ENCODE results near the gene PARP12.

PARP12 gene

DNA sequence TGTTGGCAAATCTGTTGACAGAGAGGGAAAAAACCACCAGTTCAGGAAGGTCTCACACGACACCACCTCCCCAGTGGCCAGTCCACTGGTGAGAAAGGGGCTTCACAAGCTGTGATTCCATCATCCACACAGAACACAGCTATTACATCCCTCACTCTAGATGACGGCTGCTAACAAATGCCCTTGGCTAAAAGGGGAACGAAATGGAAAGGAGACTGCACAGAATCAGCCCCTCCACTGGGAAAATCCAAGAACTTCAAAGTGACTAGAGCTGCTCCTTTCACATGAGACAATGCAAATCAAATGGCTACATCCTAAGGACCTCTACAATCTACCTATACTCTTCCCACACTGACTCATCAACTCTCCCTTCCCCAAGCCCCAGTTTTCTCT is 5.6 kb downstream of the PARP12 start:
- no peaks in the 10 kb centered on the region for H3K36me3 ChIP-seq (ENCODE audit: control insufficient read depth, insufficient read depth, low read length)
- peaks cover 11% of the 10 kb centered on the region for H3K27me3 ChIP-seq (ENCODE audit: control insufficient read depth, insufficient read depth, low read length)
- H3K4me1 ChIP-seq (ENCODE audit: control insufficient read depth, insufficient read depth, low read length), result no peaks in the 10 kb centered on the region
- no peaks in the 10 kb centered on the region for H3K9me3 ChIP-seq (ENCODE audit: control insufficient read depth, insufficient read depth, low read length)
- H3K4me3 ChIP-seq (ENCODE audit: low read depth, low read length), result no peak overlapping the region
- no peak overlapping the region for H3K9ac ChIP-seq (ENCODE audit: low read depth, low read length)

DNA sequence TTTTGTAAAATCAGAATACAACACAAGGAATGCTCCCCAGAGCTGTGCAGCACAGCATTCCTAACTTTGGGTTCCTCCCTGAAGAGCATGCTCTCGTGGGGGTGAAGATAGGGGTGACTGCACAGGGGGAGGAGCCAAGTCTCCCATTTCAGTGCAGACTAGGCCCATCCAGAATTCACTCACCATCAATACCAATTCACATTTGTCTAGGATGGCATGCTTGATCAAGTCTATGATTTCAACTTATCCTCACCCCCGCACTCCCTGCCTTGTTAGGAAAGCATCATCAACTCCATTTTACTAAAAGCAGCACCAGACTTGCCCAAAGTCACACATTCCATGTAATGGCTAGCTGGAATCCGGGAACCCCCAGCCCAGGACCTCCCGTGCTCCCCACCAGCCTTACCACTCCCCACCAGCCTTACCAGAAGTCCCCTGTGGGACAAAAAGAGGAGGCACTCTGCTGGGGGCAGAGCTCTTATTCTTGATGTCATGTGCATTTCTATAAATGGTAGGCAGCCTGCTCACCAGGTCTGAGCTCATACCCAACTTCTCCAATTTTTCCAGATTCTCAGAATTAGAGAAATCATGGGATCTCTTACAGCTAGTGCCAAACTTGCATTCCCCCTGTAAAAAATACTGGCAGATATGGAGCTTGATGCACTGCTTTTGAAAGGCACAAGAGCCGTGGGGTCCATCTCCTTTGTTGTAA is 6.2 kb downstream of the PARP12 start:
- no peaks in the 10 kb centered on the region for H3K36me3 ChIP-seq (ENCODE audit: control insufficient read depth, insufficient read depth, low read length)
- no peaks in the 10 kb centered on the region for H3K4me1 ChIP-seq (ENCODE audit: control insufficient read depth, insufficient read depth, low read length)
- no peak overlapping the region for H3K9ac ChIP-seq (ENCODE audit: low read depth, low read length)
- no peaks in the 10 kb centered on the region for H3K9me3 ChIP-seq (ENCODE audit: control insufficient read depth, insufficient read depth, low read length)
- H3K27me3 ChIP-seq (ENCODE audit: control insufficient read depth, insufficient read depth, low read length), result peaks cover 7% of the 10 kb centered on the region
- H3K4me3 ChIP-seq (ENCODE audit: low read depth, low read length), result no peak overlapping the region

DNA sequence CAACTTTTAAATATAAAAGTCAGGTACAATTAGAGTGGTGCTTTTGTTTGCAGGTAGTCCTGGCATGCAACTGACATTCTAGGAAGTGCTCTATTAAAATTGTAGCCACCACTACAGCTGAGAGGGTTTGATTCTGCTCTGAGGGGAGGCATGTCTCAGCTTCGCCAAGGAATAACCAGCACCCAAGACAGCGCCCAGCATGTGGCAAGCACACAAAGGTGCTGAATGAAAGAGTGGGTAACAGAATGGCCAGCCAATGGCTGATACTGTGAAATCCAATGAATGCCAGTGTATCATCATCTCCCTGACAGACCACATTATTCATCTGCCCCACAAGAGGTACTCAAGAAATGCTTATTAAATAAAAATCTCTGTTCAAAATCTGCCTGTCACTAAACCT is 6.9 kb downstream of the PARP12 start:
- H3K4me1 ChIP-seq (ENCODE audit: control insufficient read depth, insufficient read depth, low read length), result no peaks in the 10 kb centered on the region
- no peak overlapping the region for H3K9ac ChIP-seq (ENCODE audit: low read depth, low read length)

DNA sequence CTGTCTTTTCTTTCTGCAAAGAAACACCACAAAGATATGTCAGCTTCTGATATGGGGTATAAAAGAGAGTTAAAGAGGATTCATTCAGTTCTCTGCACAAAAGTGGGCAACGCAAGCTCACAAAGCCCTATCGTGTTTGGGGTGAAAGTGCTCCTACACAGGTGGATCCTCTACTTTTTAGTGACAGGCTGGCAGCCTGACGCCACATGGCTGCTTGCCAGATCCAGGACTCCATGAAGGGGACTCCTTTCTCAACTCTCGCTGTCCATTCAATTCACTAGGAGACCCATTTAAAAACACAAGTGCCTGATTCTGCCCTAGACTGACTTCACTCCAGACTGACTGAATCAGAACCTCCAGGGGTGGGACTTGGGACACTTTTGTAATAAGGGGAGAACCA is 8.0 kb downstream of the PARP12 start:
- no peaks in the 10 kb centered on the region for H3K27me3 ChIP-seq (ENCODE audit: control insufficient read depth, insufficient read depth, low read length)
- no peak overlapping the region for H3K4me3 ChIP-seq (ENCODE audit: low read depth, low read length)
- no peaks in the 10 kb centered on the region for H3K4me1 ChIP-seq (ENCODE audit: control insufficient read depth, insufficient read depth, low read length)
- no peak overlapping the region for H3K9ac ChIP-seq (ENCODE audit: low read depth, low read length)
- no peaks in the 10 kb centered on the region for H3K36me3 ChIP-seq (ENCODE audit: control insufficient read depth, insufficient read depth, low read length)
- H3K9me3 ChIP-seq (ENCODE audit: control insufficient read depth, insufficient read depth, low read length), result no peaks in the 10 kb centered on the region

More for the DNA sequence above, 6.9 kb downstream of the PARP12 start:
- Histone ChIP-seq H3K9me3 (ENCODE audit: control insufficient read depth, insufficient read depth, low read length) (no peaks in the 10 kb centered on the region), H3K4me3 (ENCODE audit: low read depth, low read length) (no peak overlapping the region), H3K36me3 (ENCODE audit: control insufficient read depth, insufficient read depth, low read length) (no peaks in the 10 kb centered on the region), H3K27me3 (ENCODE audit: control insufficient read depth, insufficient read depth, low read length) (no peaks in the 10 kb centered on the region)

DNA sequence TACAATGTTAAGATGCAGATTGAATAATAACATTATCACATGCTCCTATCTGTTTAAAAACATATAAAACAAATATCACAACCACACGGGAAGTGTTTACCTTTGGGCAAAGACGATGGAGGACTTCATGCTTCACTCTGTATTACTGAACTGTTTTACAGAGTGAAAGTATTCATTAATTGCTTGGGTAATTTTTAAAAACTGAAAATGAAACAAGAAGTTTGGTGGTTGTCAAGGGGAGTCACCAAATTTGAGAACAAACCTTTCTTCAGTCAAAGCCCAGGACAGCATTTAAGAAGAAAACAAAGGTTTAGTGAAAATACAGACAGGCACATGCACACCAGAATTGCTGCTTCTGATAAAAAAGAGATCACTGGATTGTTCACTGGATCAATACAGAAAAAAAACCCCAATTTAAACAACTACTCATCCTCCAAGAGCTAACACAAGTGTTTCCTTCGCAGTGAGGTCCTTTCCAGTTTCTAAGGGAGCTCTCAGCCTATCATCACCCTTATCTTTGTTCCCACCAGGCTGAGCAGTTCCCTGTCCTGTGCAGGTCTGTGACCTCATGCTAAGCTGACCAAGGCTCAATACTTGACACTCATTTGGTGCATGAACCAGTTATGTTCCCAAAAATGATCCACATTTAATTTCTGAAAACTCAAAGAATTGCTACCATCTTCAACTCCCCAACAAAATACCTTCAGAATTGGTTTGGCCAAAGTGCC is 8.8 kb downstream of the PARP12 start:
- Histone ChIP-seq H3K27me3 (ENCODE audit: control insufficient read depth, insufficient read depth, low read length) (no peaks in the 10 kb centered on the region), H3K4me1 (ENCODE audit: control insufficient read depth, insufficient read depth, low read length) (no peaks in the 10 kb centered on the region), H3K36me3 (ENCODE audit: control insufficient read depth, insufficient read depth, low read length) (no peaks in the 10 kb centered on the region), H3K4me3 (ENCODE audit: low read depth, low read length) (no peak overlapping the region), H3K9ac (ENCODE audit: low read depth, low read length) (no peak overlapping the region), H3K9me3 (ENCODE audit: control insufficient read depth, insufficient read depth, low read length) (no peaks in the 10 kb centered on the region)

DNA sequence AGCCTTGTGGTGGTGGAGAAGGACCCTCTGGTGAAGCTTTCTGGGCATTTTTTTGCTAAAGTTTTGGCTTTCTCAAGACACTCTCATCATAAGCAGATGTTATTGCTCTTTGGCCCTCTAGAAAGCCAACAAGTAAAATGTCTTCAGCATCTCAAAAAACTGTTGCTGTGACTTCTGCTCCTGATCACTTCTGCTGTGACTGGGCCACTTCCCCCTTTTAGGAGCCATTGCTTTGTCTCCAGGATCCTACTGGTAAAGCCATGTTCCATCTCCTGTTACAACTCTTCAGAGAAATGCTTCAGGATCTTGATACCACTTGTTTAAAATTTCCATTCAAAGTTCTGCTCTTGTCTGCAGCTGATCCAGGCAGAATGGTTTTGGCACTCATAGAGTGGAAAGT is 10.9 kb downstream of the PARP12 start:
- Histone ChIP-seq H3K9ac (ENCODE audit: low read depth, low read length) (no peak overlapping the region), H3K36me3 (ENCODE audit: control insufficient read depth, insufficient read depth, low read length) (no peaks in the 10 kb centered on the region)

DNA sequence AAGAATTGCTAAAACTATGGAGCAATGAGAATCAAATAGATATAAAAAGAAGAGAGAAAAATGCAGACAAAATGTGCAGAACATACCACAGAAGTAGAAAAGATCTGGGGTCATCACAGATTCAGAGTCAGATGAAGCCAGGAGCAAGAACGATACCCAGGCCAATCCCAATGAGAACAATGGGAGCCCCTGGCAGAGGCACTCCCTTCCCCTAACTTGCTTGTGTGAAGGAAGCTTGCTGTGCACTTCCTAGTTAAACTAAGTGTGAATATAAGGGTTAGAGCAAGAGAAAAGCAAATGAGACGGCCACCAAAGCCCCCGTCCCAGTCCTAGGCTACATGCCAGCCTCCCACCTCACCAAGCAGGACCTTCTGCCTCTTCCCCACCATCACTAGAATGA is 12.7 kb downstream of the PARP12 start:
- H3K4me3 ChIP-seq (ENCODE audit: low read depth, low read length), result no peak overlapping the region
- no peaks in the 10 kb centered on the region for H3K36me3 ChIP-seq (ENCODE audit: control insufficient read depth, insufficient read depth, low read length)
- H3K27me3 ChIP-seq (ENCODE audit: control insufficient read depth, insufficient read depth, low read length), result no peaks in the 10 kb centered on the region
- no peaks in the 10 kb centered on the region for H3K4me1 ChIP-seq (ENCODE audit: control insufficient read depth, insufficient read depth, low read length)
- H3K9ac ChIP-seq (ENCODE audit: low read depth, low read length), result no peak overlapping the region
- H3K9me3 ChIP-seq (ENCODE audit: control insufficient read depth, insufficient read depth, low read length), result no peaks in the 10 kb centered on the region

More for the DNA sequence above, 10.9 kb downstream of the PARP12 start:
- no peaks in the 10 kb centered on the region for H3K27me3 ChIP-seq (ENCODE audit: control insufficient read depth, insufficient read depth, low read length)
- no peaks in the 10 kb centered on the region for H3K9me3 ChIP-seq (ENCODE audit: control insufficient read depth, insufficient read depth, low read length)
- no peak overlapping the region for H3K4me3 ChIP-seq (ENCODE audit: low read depth, low read length)
- H3K4me1 ChIP-seq (ENCODE audit: control insufficient read depth, insufficient read depth, low read length), result no peaks in the 10 kb centered on the region

DNA sequence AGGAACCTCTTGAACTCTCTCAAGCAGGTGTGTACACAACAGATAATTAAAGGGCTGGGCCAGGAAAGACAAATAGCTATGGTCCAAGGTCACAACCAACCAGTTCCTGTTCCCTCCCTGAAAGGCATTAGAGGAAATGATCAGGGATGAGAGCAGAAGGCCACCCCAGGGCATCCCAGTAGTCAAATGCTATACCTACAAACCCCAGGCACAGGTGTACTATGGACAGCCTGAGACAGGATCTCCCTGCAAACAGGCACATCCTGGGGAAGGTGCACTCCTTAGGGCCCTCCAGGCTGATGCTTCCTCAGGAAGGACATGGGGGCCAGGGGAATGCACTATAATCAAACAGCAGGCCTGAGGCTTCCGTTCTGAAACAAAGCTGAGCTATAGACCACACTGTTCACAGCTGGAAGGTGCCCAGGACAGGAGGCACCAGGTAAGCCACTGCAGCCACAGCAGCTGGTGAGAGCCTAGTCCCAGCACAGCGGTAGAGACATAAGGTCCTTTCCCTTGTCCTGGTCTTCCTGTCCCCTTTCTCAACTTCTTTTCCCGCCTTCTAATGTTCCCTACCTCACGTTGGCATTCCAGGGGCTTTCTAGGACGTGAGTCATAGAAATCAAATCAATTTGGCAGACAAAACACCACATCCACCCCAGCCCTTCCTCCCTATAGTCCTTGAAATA is 13.3 kb downstream of the PARP12 start:
- H3K4me3 ChIP-seq (ENCODE audit: low read depth, low read length), result no peak overlapping the region
- no peak overlapping the region for H3K9ac ChIP-seq (ENCODE audit: low read depth, low read length)
- no peaks in the 10 kb centered on the region for H3K4me1 ChIP-seq (ENCODE audit: control insufficient read depth, insufficient read depth, low read length)
- H3K27me3 ChIP-seq (ENCODE audit: control insufficient read depth, insufficient read depth, low read length), result no peaks in the 10 kb centered on the region
- no peaks in the 10 kb centered on the region for H3K36me3 ChIP-seq (ENCODE audit: control insufficient read depth, insufficient read depth, low read length)
- no peaks in the 10 kb centered on the region for H3K9me3 ChIP-seq (ENCODE audit: control insufficient read depth, insufficient read depth, low read length)

DNA sequence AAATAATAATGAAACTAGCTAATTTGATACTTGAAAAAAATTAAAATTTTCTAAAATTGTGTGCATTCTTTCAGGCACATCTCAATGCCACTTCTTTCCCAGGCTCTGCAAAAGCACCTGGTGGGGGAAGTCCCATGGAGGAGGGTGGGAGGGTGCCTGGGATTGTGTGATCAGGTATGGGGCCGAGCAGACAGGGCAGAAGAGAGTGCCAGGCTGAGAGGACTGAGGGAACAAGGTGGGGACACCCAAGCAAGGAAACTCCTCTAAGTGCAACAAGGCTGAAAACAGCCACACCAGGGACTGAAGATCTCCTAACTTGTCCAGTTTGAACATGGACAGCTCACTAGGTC is 13.8 kb downstream of the PARP12 start:
- no peaks in the 10 kb centered on the region for H3K36me3 ChIP-seq (ENCODE audit: control insufficient read depth, insufficient read depth, low read length)
- H3K4me3 ChIP-seq (ENCODE audit: low read depth, low read length), result no peak overlapping the region
- no peaks in the 10 kb centered on the region for H3K4me1 ChIP-seq (ENCODE audit: control insufficient read depth, insufficient read depth, low read length)
- no peaks in the 10 kb centered on the region for H3K27me3 ChIP-seq (ENCODE audit: control insufficient read depth, insufficient read depth, low read length)
- H3K9ac ChIP-seq (ENCODE audit: low read depth, low read length), result no peak overlapping the region
- no peaks in the 10 kb centered on the region for H3K9me3 ChIP-seq (ENCODE audit: control insufficient read depth, insufficient read depth, low read length)

DNA sequence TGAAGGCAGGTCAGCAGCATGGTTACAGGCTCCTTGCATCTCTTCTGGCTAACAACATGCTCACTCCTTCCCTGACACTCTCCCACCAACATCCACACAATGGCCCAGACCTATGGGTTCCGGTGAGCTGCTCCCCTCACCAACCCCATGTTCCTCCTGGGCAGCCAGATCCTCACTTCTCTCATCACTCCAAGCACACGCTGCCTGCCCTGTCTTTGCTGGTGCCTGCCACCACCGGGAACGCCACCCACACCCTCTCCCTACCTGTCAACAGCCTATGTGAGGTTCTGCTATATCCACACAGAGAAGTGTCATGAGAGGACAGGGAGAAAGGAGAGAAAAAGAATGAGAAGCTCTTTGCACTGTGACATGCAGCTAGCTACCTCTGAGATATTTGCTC is 14.6 kb downstream of the PARP12 start:
- H3K4me3 ChIP-seq (ENCODE audit: low read depth, low read length), result no peak overlapping the region
- H3K4me1 ChIP-seq (ENCODE audit: control insufficient read depth, insufficient read depth, low read length), result no peaks in the 10 kb centered on the region
- no peaks in the 10 kb centered on the region for H3K36me3 ChIP-seq (ENCODE audit: control insufficient read depth, insufficient read depth, low read length)
- no peaks in the 10 kb centered on the region for H3K27me3 ChIP-seq (ENCODE audit: control insufficient read depth, insufficient read depth, low read length)
- H3K9ac ChIP-seq (ENCODE audit: low read depth, low read length), result no peak overlapping the region
- H3K9me3 ChIP-seq (ENCODE audit: control insufficient read depth, insufficient read depth, low read length), result no peaks in the 10 kb centered on the region

DNA sequence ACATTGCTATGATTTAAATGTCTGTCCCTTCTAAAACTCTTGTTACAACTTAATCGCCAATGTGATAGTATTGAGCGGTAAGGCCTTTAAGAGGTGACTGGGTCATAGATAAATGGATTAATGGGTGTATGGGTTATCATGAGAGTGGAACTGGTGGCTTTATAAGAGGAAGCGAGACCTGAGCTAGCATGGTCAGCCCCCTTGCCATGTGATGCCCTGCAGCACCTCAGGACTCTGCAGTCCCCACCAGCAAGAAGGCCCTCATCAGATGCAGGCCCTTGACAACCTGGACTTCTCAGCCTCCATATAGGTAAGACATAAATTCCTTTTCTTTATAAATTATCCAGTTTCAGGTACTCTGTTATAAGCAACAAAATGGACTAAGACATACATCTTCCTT is 15.6 kb downstream of the PARP12 start:
- H3K36me3 ChIP-seq (ENCODE audit: control insufficient read depth, insufficient read depth, low read length), result no peaks in the 10 kb centered on the region
- no peak overlapping the region for H3K9ac ChIP-seq (ENCODE audit: low read depth, low read length)
- H3K4me1 ChIP-seq (ENCODE audit: control insufficient read depth, insufficient read depth, low read length), result no peaks in the 10 kb centered on the region
- no peaks in the 10 kb centered on the region for H3K9me3 ChIP-seq (ENCODE audit: control insufficient read depth, insufficient read depth, low read length)
- no peak overlapping the region for H3K4me3 ChIP-seq (ENCODE audit: low read depth, low read length)
- H3K27me3 ChIP-seq (ENCODE audit: control insufficient read depth, insufficient read depth, low read length), result no peaks in the 10 kb centered on the region

DNA sequence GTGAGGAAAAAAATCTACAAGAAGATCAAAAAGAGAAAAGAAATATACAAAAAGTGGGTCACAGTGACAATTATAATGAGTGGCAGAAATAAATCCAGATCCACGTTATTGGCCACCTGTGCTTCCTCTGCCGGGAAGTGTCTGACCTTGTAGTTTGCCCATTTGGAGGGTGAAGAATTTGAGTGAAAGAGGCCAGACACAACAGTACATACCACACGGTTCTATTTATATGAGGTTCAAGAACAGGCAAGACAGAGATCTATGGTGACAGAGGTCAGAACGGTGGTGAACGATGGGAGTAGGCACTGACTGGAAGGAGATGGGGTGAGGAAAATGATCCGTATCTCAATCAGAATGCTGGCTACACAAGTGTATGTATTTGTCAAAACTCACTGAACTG is 17.1 kb downstream of the PARP12 start:
- Histone ChIP-seq H3K4me1 (ENCODE audit: control insufficient read depth, insufficient read depth, low read length) (no peaks in the 10 kb centered on the region), H3K9ac (ENCODE audit: low read depth, low read length) (no peak overlapping the region), H3K36me3 (ENCODE audit: control insufficient read depth, insufficient read depth, low read length) (no peaks in the 10 kb centered on the region), H3K4me3 (ENCODE audit: low read depth, low read length) (no peak overlapping the region), H3K9me3 (ENCODE audit: control insufficient read depth, insufficient read depth, low read length) (no peaks in the 10 kb centered on the region), H3K27me3 (ENCODE audit: control insufficient read depth, insufficient read depth, low read length) (no peaks in the 10 kb centered on the region)

Measured in iPS-15b (cell line).